GM10266 (cell line): ENCODE results near the gene MCM5.

Experiments
- DNase-seq: peaks from one replicate; pipeline ENCODE4 v3.0.0; 2012; ENCODE audit errors: extremely low spot score
- CTCF ChIP-seq: IDR thresholded peaks from 2 replicates; pipeline ENCODE4 v1.5.1; 2012; ENCODE audit warnings: mild to moderate bottlenecking, low read depth; ENCODE audit not compliant: control insufficient read depth, insufficient read depth; ENCODE audit errors: missing control alignments

MCM5 gene

GRCh38 chr22:35399678-35400500 is at the start of gene MCM5:
Gene MCM5 (plus strand): TSS chr22:35400140. CDS start chr22:35400439, 299 bp downstream.
- peak; percentile 95 for DNase-seq
- TF ChIP-seq CTCF, result no peak

- peak; percentile 94 for TF ChIP-seq CTCF
- peak; percentile 93 for DNase-seq
These were observed 49.1 kb upstream of the MCM5 start for GRCh38 chr22:35350539-35351503.

GRCh38 chr22:35352214-35353111 is 47.5 kb upstream of the MCM5 start:
- peak; percentile 53 for DNase-seq
- peak; percentile 64 for TF ChIP-seq CTCF

GRCh38 chr22:35353318-35353717 is 46.6 kb upstream of the MCM5 start:
- no peak for TF ChIP-seq CTCF
- no peak for DNase-seq

- DNase-seq, result no peak
- no peak for TF ChIP-seq CTCF
These were observed 45.9 kb upstream of the MCM5 start for GRCh38 chr22:35354068-35354467.

GRCh38 chr22:35357883-35358621 is 41.9 kb upstream of the MCM5 start:
- DNase-seq, result no peak
- no peak for TF ChIP-seq CTCF
